Uterus (tissue), 2 donors: ENCODE measurements around the gene OPTN.

Experiments used
- POLR2A ChIP-seq, 2 donors: fragments of 450-650 bp; IDR thresholded peaks; one replicate each; pipeline ENCODE4 v1.6.1; 2016; ENCODE audit warnings: antibody characterized with exemption in 2 of 2, mild to moderate bottlenecking in 1 of 2, moderate library complexity in 1 of 2
- TF ChIP-seq, protein P1 (sequence below), 4 experiments: fragments of 200-600 bp in 2 of 4; fragments of 450-650 bp in 2 of 4; sonication (generic) in 2 of 4; IDR thresholded peaks; one replicate each; pipeline ENCODE4 v1.5.1; 2016 to 2019; ENCODE audit warnings: antibody characterized with exemption in 4 of 4, mild to moderate bottlenecking in 2 of 4, moderate library complexity in 1 of 4

DNA sequence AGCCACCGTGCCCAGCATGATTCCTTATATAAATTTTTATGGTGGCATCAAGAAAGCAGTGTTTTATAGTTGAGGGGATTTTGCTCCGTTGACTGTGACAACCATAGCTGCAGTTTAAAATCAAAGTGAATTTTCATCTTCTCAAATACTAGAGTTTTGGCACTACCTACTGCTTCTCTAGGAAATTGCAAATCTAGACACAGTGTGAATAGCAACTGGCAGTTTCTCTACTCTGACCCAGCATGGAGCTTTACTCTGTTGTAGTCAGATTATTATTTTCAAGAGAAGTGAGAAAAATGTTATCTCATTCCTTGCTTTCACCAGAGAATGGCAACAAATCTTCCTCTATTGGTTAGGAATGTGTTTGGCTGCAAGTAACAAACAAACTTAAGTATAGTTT lies 84.3 kb downstream of the OPTN start:
- no peak for TF ChIP-seq POLR2A (IDR thresholded peaks at IDR 0.05)
- TF ChIP-seq, protein P1, sequence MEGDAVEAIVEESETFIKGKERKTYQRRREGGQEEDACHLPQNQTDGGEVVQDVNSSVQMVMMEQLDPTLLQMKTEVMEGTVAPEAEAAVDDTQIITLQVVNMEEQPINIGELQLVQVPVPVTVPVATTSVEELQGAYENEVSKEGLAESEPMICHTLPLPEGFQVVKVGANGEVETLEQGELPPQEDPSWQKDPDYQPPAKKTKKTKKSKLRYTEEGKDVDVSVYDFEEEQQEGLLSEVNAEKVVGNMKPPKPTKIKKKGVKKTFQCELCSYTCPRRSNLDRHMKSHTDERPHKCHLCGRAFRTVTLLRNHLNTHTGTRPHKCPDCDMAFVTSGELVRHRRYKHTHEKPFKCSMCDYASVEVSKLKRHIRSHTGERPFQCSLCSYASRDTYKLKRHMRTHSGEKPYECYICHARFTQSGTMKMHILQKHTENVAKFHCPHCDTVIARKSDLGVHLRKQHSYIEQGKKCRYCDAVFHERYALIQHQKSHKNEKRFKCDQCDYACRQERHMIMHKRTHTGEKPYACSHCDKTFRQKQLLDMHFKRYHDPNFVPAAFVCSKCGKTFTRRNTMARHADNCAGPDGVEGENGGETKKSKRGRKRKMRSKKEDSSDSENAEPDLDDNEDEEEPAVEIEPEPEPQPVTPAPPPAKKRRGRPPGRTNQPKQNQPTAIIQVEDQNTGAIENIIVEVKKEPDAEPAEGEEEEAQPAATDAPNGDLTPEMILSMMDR (IDR thresholded peaks at IDR 0.05), result no peak
